GM12878 (cell line): ENCODE results near the gene PERM1.

ENCODE experiments used
- EZH2 ChIP-seq: IDR thresholded peaks from 2 replicates; pipeline ENCODE4 v1.6.1; 2012; ENCODE audit warnings: low read depth, mild to moderate bottlenecking, control low read depth, inconsistent platforms, low read length, borderline replicate concordance; ENCODE audit not compliant: control insufficient read depth
- MTA2 ChIP-seq: fragments of 450-650 bp; IDR thresholded peaks from 2 replicates; pipeline ENCODE4 v1.6.1; 2016; ENCODE audit warnings: low read depth, mild to moderate bottlenecking, moderate library complexity
- NFYB ChIP-seq: IDR thresholded peaks from 2 replicates; pipeline ENCODE4 v1.6.1; 2011; ENCODE audit warnings: low read depth, mild to moderate bottlenecking, low read length, improper control_type of control experiment, moderate library complexity; ENCODE audit not compliant: insufficient read depth
- POLR2AphosphoS5 ChIP-seq: IDR thresholded peaks from 2 replicates; pipeline ENCODE4 v1.6.1; 2011; ENCODE audit warnings: mild to moderate bottlenecking, low read length, inconsistent platforms
- SIN3A ChIP-seq: IDR thresholded peaks from 2 replicates; pipeline ENCODE4 v1.6.1; 2012; ENCODE audit warnings: low read depth, low read length, improper control_type of control experiment
- ZNF24 ChIP-seq: fragments of 450-650 bp; IDR thresholded peaks from 2 replicates; pipeline ENCODE4 v1.6.1; 2017; ENCODE audit warnings: antibody characterized with exemption, mild to moderate bottlenecking
- TF ChIP-seq, protein P1 (sequence below): IDR thresholded peaks from 2 replicates; pipeline ENCODE4 v1.6.1; 2012; ENCODE audit warnings: low read depth, low read length, improper control_type of control experiment
- TF ChIP-seq, protein P2 (sequence below), 3 experiments: IDR thresholded peaks in 2 of 3; conservative IDR thresholded peaks in 1 of 3; 2 replicates each; pipeline ENCODE4 v1.5.1; 2011; ENCODE audit warnings: low read depth in 3 of 3, low read length in 3 of 3, mild to moderate bottlenecking in 3 of 3, control low read depth in 2 of 3, moderate library complexity in 2 of 3, inconsistent platforms in 1 of 3, mixed read lengths in 1 of 3; ENCODE audit not compliant: control insufficient read depth in 2 of 3, insufficient read depth in 1 of 3; ENCODE audit errors: extremely low read depth in 1 of 3

- TF ChIP-seq, protein P1, sequence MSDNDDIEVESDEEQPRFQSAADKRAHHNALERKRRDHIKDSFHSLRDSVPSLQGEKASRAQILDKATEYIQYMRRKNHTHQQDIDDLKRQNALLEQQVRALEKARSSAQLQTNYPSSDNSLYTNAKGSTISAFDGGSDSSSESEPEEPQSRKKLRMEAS = no peak
- TF ChIP-seq EZH2 = no peak
- TF ChIP-seq SIN3A = no peak
- TF ChIP-seq MTA2 = no peak
- TF ChIP-seq, protein P2, sequence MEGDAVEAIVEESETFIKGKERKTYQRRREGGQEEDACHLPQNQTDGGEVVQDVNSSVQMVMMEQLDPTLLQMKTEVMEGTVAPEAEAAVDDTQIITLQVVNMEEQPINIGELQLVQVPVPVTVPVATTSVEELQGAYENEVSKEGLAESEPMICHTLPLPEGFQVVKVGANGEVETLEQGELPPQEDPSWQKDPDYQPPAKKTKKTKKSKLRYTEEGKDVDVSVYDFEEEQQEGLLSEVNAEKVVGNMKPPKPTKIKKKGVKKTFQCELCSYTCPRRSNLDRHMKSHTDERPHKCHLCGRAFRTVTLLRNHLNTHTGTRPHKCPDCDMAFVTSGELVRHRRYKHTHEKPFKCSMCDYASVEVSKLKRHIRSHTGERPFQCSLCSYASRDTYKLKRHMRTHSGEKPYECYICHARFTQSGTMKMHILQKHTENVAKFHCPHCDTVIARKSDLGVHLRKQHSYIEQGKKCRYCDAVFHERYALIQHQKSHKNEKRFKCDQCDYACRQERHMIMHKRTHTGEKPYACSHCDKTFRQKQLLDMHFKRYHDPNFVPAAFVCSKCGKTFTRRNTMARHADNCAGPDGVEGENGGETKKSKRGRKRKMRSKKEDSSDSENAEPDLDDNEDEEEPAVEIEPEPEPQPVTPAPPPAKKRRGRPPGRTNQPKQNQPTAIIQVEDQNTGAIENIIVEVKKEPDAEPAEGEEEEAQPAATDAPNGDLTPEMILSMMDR (IDR thresholded peaks at IDR 0.05 in 2 of 3, conservative IDR thresholded peaks at IDR 0.05 in 1 of 3; ENCODE audit: control insufficient read depth in 2 of 3, extremely low read depth in 1 of 3, insufficient read depth in 1 of 3, low read depth in 3 of 3, low read length in 3 of 3) = no peak
- no peak for TF ChIP-seq NFYB
- no peak for TF ChIP-seq POLR2AphosphoS5
- TF ChIP-seq ZNF24 = no peak
These were observed 54.1 kb downstream of the PERM1 start for GRCh38 chr1:927748-928147.
